Measurements from ENCODE around the gene ZNF281.
"Not testable (repeated sequence)": the region's sequence is repeated elsewhere in the genome, so short reads cannot be mapped to it uniquely, and the experiment has no call there.

The ZNF281 gene

GRCh38 chr1:200363264-200363933 is 46.4 kb downstream of the ZNF281 start:
- no peak for FAIRE-seq

- FAIRE-seq = no peak
Measured at GRCh38 chr1:200362421-200362820, 47.4 kb downstream of the ZNF281 start.

GRCh38 chr1:200359610-200360163 is 50.1 kb downstream of the ZNF281 start:
- no peak for FAIRE-seq

DNA sequence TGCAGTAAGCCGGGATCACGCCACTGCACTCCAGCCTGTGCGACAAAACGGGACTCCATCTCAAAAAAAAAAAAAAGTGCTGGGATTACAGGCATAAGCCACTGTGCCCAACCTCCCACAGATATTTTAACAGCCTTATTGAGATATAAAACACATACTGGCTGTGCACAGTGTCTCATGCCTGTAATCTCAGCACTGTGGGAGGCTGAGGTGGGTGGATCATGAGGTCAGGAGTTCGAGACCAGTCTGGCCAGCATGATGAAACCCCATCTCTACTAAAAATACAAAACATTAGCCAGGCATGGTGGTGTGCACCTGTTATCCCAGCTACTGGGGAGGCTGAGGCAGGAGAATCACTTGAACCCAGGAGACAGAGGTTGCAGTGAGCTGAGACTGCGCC is 51.9 kb downstream of the ZNF281 start:
- FAIRE-seq = not testable (repeated sequence)

- no peak for FAIRE-seq
Measured at GRCh38 chr1:200355801-200356200, 54.0 kb downstream of the ZNF281 start.
